IMR-90 (cell line): ENCODE data around the gene CNTNAP1. TPM values are rescaled to one million over a fixed set of nuclear protein-coding genes. Genes with fewer than 3 reads are reported as not detected.

ENCODE experiments used
- ATAC-seq: fragments of 200-7000 bp; cut with Tn5 transposase; 2 replicates; pipeline ENCODE4 v1.9.1; 2020; ENCODE audit warnings: low read depth, mild to moderate bottlenecking, moderate library complexity
- BruUV-seq: library from RNA; stranded (reverse); fragments of 400-500 nt; replicated peaks from 2 replicates; lab custom pipeline; 2021; lab: Mats Ljungman, UMichigan
- CTCF ChIA-PET: fragments of 300-600 bp; formaldehyde crosslinking; extraction: SDS; loops from one replicate; lab custom pipeline; 2021; ENCODE audit warnings: antibody characterized with exemption; lab: Yijun Ruan, JAX
- POLR2A ChIA-PET: fragments of 300-600 bp; sonication (Branson Sonifier 250); formaldehyde crosslinking; loops from one replicate; lab custom pipeline; 2022; ENCODE audit warnings: antibody characterized with exemption; ENCODE audit not compliant: unreplicated experiment; lab: Charles Lee
- DNase-seq: peaks from one replicate; pipeline ENCODE4 v3.0.0; 2013
- H2AFZ ChIP-seq: replicated peaks from 2 replicates; pipeline ENCODE3; 2013; ENCODE audit warnings: low read length, mild to moderate bottlenecking; ENCODE audit not compliant: poor library complexity
- H2AK5ac ChIP-seq: 2 replicates; pipeline ENCODE4 v1.6.1; 2013; ENCODE audit warnings: low read depth, low read length, inconsistent platforms
- H2AK9ac ChIP-seq: replicated peaks from 2 replicates; pipeline ENCODE3; 2013; ENCODE audit warnings: mild to moderate bottlenecking, low read depth, low read length, moderate library complexity; ENCODE audit not compliant: poor library complexity
- H2BK120ac ChIP-seq: 2 replicates; pipeline ENCODE4 v1.6.1; 2013; ENCODE audit warnings: low read depth, low read length, inconsistent platforms
- H2BK15ac ChIP-seq: 3 replicates; pipeline ENCODE4 v1.6.1; 2013; ENCODE audit warnings: low read depth, low read length, inconsistent platforms
- H2BK20ac ChIP-seq: 2 replicates; pipeline ENCODE4 v1.6.1; 2013; ENCODE audit warnings: low read depth, mild to moderate bottlenecking, inconsistent platforms, low read length, moderate library complexity
- H2BK5ac ChIP-seq: 2 replicates; pipeline ENCODE4 v1.6.1; 2013; ENCODE audit warnings: mild to moderate bottlenecking, low read depth, low read length, inconsistent platforms; ENCODE audit not compliant: poor library complexity, severe bottlenecking
- H3K14ac ChIP-seq: replicated peaks from 2 replicates; pipeline ENCODE4 v1.6.1; 2013; ENCODE audit warnings: low read depth, low read length, inconsistent platforms
- H3K18ac ChIP-seq: 2 replicates; pipeline ENCODE4 v1.6.1; 2013; ENCODE audit warnings: low read depth, low read length, control low read depth
- H3K23ac ChIP-seq: 2 replicates; pipeline ENCODE4 v1.6.1; 2013; ENCODE audit warnings: low read depth, low read length, inconsistent platforms
- H3K27ac ChIP-seq: 2 replicates; pipeline ENCODE4 v1.5.1; 2013; ENCODE audit warnings: mild to moderate bottlenecking, control low read depth, low read length; ENCODE audit not compliant: insufficient read depth
- H3K27me3 ChIP-seq: 2 replicates; pipeline ENCODE4 v1.6.1; 2013; ENCODE audit warnings: low read length; ENCODE audit not compliant: control insufficient read depth, insufficient read depth
- H3K36me3 ChIP-seq: 2 replicates; pipeline ENCODE4 v1.6.1; 2013; ENCODE audit warnings: low read length, mixed read lengths; ENCODE audit not compliant: control insufficient read depth, insufficient read depth
- H3K4ac ChIP-seq: 2 replicates; pipeline ENCODE4 v1.6.1; 2013; ENCODE audit warnings: low read depth, low read length, inconsistent platforms
- H3K4me1 ChIP-seq: 2 replicates; pipeline ENCODE4 v1.6.1; 2013; ENCODE audit warnings: low read length, mixed read lengths; ENCODE audit not compliant: control insufficient read depth, insufficient read depth
- H3K4me2 ChIP-seq: 2 replicates; pipeline ENCODE4 v1.6.1; 2013; ENCODE audit warnings: low read depth, mild to moderate bottlenecking, control low read depth, low read length, moderate library complexity
- H3K4me3 ChIP-seq: 2 replicates; pipeline ENCODE4 v1.5.1; 2013; ENCODE audit warnings: low read depth, mild to moderate bottlenecking, control low read depth, low read length, moderate library complexity; ENCODE audit not compliant: insufficient read depth
- H3K56ac ChIP-seq: 2 replicates; pipeline ENCODE4 v1.6.1; 2013; ENCODE audit warnings: low read length, inconsistent platforms; ENCODE audit not compliant: insufficient read depth; ENCODE audit errors: extremely low read depth
- H3K79me1 ChIP-seq, 2 experiments: 2 replicates each; pipeline ENCODE4 v1.6.1; 2013; ENCODE audit warnings: low read length in 2 of 2, inconsistent platforms in 1 of 2, low read depth in 1 of 2
- H3K9ac ChIP-seq: 2 replicates; pipeline ENCODE4 v1.6.1; 2013; ENCODE audit warnings: low read depth, low read length, control low read depth
- H3K9me1 ChIP-seq: 2 replicates; pipeline ENCODE4 v1.6.1; 2013; ENCODE audit warnings: low read length, inconsistent platforms; ENCODE audit not compliant: insufficient read depth
- H3K9me3 ChIP-seq: 2 replicates; pipeline ENCODE4 v1.6.1; 2013; ENCODE audit warnings: low read length; ENCODE audit not compliant: control insufficient read depth, insufficient read depth
- H4K20me1 ChIP-seq: 2 replicates; pipeline ENCODE4 v1.6.1; 2013; ENCODE audit warnings: low read length, inconsistent platforms; ENCODE audit not compliant: insufficient read depth
- H4K5ac ChIP-seq: 2 replicates; pipeline ENCODE4 v1.6.1; 2013; ENCODE audit warnings: mild to moderate bottlenecking, low read depth, low read length, control low read depth
- H4K8ac ChIP-seq, 2 experiments: 2 replicates each; pipeline ENCODE4 v1.6.1; 2013; ENCODE audit warnings: low read depth in 2 of 2, low read length in 2 of 2, control low read depth in 1 of 2, inconsistent platforms in 1 of 2
- H4K91ac ChIP-seq: 2 replicates; pipeline ENCODE4 v1.6.1; 2013; ENCODE audit warnings: low read depth, low read length, inconsistent platforms; ENCODE audit not compliant: insufficient read depth
- CEBPB ChIP-seq: IDR thresholded peaks from 2 replicates; pipeline ENCODE4 v1.6.1; 2012; ENCODE audit warnings: low read depth, low read length, improper control_type of control experiment
- MAFK ChIP-seq: IDR thresholded peaks from 2 replicates; pipeline ENCODE4 v1.6.1; 2012; ENCODE audit warnings: low read depth, low read length, improper control_type of control experiment
- MAZ ChIP-seq: IDR thresholded peaks from 2 replicates; pipeline ENCODE4 v1.6.1; 2012; ENCODE audit warnings: low read depth, mild to moderate bottlenecking, low read length, improper control_type of control experiment, moderate library complexity, borderline replicate concordance
- MXI1 ChIP-seq: IDR thresholded peaks from 2 replicates; pipeline ENCODE4 v1.6.1; 2012; ENCODE audit warnings: low read depth, mild to moderate bottlenecking, low read length, moderate library complexity, borderline replicate concordance
- NFE2L2 ChIP-seq: fragments of 150-350 bp; IDR thresholded peaks from 2 replicates; pipeline ENCODE4 v1.6.1; 2016; ENCODE audit warnings: low read depth, mild to moderate bottlenecking, low read length
- RAD21 ChIP-seq: IDR thresholded peaks from 2 replicates; pipeline ENCODE4 v1.6.1; 2012; ENCODE audit warnings: low read length, improper control_type of control experiment
- WGBS, 2 experiments: methylation state at CpG; one replicate each; pipeline versions ENCODE4 v1.1.5 to v1.1.7; 2013; ENCODE audit warnings: missing lambda C conversion rate in 2 of 2; ENCODE audit not compliant: insufficient read length in 1 of 2; ENCODE audit errors: extremely low coverage in 2 of 2; 5-methylcytosine and 5-hydroxymethylcytosine counted together
- dilution Hi-C: fragments of 300-500 bp; cut with HindIII; formaldehyde crosslinking; loops from one replicate; pipeline ENCODE4 v1.14.3; 2018; ENCODE audit warnings: low sequenced_read_pairs; ENCODE audit not compliant: unreplicated experiment
- in situ Hi-C: fragments of 300-500 bp; cut with MboI; formaldehyde crosslinking; loops from 3 replicates; pipeline ENCODE4 v1.14.3; 2019; ENCODE audit warnings: low sequenced_read_pairs, inconsistent platforms, mixed read lengths
- intact Hi-C: fragments of 100-400 bp; cut with micrococcal nuclease; formaldehyde crosslinking; loops from 2 replicates; pipeline ENCODE4 v1.10.0; 2022
- polyA plus RNA-seq, 3 experiments: library from polyadenylated mRNA; depleted of rRNA; stranded (reverse); fragments of >200 nt; gene quantifications; 2 replicates each; pipeline ENCODE4 v1.2.3, GENCODE V29; 2012; ENCODE audit warnings: low replicate concordance in 1 of 3
- total RNA-seq: library from RNA; depleted of rRNA; stranded (reverse); fragments of >200 nt; gene quantifications from 2 replicates; pipeline ENCODE4 v1.2.3, GENCODE V29; 2012
- TF ChIP-seq, protein P1 (sequence below): conservative IDR thresholded peaks from 2 replicates; pipeline ENCODE4 v1.5.1; 2012; ENCODE audit warnings: mild to moderate bottlenecking, low read depth, low read length, improper control_type of control experiment

CNTNAP1 gene
- total and polyA plus RNA-seq, 2 of the 4 experiments (the other 2 are of a cell fraction): 12.2 to 72.2 TPM

DNA sequence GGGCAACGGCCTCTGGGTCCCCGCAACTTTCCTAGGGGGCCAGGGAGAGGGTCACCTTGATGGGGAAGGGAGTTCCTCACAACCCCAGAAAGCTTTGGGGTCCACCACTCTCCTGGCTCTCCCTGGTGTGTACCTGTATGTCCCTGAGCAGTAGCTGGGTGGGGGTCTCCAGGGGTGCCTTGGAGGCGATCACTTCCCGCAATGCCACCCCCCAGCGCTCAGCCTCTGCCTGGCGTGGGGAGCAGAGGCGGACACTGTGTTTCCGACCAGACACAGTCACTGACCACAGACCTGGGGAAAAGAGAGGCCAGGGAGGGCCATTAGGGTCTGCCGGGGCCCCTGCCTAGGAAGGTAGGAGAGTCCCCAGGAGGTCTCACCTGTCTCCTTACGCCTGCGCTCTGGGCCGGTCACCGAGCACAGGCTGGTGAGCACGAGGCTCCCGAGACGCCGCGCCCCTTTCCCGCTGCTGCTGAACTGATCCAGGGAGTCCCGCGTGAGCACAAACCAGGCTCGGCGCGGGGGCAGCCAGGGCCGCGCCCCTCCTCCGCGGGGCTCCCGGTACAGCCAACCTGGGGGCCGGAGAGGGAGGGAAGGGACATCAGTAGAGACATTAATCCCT lies 9.0 kb upstream of the CNTNAP1 start (continued):
- TF ChIP-seq MXI1 (no peak), NFE2L2 (no peak)

DNA sequence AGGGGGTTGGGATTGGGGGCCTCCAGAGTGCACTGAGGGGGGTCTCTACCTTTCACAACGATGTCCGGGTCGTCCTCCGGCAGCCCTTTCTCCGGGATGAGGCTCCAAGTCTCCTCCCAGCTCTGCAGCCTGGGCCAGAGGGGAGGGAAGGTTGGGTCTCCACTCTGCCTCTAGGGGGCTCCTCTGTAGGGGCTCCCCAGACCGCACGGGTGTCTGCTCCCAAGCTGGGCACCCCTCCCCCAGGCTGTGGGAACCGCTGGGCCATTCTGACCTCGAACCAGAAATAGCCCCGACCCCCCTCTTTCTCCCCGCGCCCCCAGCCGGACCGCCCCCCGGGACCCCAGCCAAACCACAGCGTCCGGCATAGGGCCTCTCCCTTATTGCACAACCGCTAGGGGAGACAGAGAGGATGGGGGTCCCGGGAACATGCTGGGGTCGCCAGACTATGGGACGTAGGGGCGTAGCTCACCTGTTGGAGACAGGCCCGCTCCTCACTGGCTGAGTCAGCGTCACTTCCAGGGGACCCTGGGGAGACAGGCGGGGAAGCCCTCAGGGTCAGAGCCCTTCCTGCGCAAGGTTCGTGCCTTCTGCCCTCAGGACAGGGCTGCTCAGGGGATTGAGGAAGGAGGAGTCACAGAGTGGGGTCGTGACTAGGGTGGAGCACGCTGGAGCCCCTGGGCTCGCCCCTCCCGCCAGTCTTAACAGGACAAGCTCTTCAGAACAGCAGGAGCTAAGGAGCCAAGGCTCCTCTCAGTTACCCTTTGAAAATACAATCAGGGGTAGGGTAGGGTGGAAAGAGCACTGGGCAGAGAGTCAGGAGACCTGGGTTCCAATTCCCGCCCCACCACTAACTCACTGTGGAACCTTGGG lies 8.2 kb upstream of the CNTNAP1 start:
- peaks cover 3% of the 10 kb centered on the region; the same call in 1 of the 2 replicates for H3K9me1 ChIP-seq
- no TSS peak for BruUV-seq
- no peak overlapping the region for H3K56ac ChIP-seq
- H2BK15ac ChIP-seq: 0 out of 3 replicates have a peak overlapping the region, but pooled peaks have one; percentile 20
- H3K36me3 ChIP-seq: peaks cover 40% of the 10 kb centered on the region
- peak overlapping the region; percentile 79 for H3K4me2 ChIP-seq
- H3K23ac ChIP-seq: peak overlapping the region; percentile 60; the same call in 1 of the 2 replicates
- ChIA-PET POLR2A (no interaction called here), CTCF (interaction anchor here (0.9 to 1.1 kb wide), 3 partner anchors 17 to 145 kb away, joined by 3 to 5 read pairs (median 3); no protein-coding TSS in a partner anchor)
- WGBS, 2 experiments: 21% methylated on average over 6 of the region's 32 CpGs; no CpG with 5 or more reads in 1 of the 2 experiments
- no peaks in the 10 kb centered on the region for H3K27me3 ChIP-seq
- dilution Hi-C loops: no loop called here
- H2AFZ ChIP-seq: peak overlapping the region; percentile 29
- peaks cover 21% of the 10 kb centered on the region for H3K4me1 ChIP-seq
- no peaks in the 10 kb centered on the region for H3K9me3 ChIP-seq
- intact Hi-C loops: no loop called here
- TF ChIP-seq MAFK (no peak), MAZ (peak; percentile 28; the same call in 1 of the 2 replicates), RAD21 (peak; percentile 32), CEBPB (peak; percentile 94)
- TF ChIP-seq, protein P1, sequence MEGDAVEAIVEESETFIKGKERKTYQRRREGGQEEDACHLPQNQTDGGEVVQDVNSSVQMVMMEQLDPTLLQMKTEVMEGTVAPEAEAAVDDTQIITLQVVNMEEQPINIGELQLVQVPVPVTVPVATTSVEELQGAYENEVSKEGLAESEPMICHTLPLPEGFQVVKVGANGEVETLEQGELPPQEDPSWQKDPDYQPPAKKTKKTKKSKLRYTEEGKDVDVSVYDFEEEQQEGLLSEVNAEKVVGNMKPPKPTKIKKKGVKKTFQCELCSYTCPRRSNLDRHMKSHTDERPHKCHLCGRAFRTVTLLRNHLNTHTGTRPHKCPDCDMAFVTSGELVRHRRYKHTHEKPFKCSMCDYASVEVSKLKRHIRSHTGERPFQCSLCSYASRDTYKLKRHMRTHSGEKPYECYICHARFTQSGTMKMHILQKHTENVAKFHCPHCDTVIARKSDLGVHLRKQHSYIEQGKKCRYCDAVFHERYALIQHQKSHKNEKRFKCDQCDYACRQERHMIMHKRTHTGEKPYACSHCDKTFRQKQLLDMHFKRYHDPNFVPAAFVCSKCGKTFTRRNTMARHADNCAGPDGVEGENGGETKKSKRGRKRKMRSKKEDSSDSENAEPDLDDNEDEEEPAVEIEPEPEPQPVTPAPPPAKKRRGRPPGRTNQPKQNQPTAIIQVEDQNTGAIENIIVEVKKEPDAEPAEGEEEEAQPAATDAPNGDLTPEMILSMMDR: peak; percentile 53
- H4K91ac ChIP-seq: peak overlapping the region; percentile 44
- peak overlapping the region; percentile 38 for H3K4ac ChIP-seq
- H3K27ac ChIP-seq: peak overlapping the region; percentile 35; the same call in 1 of the 2 replicates
- peak overlapping the region; percentile 2; the same call in 1 of the 2 replicates for H2BK20ac ChIP-seq
- no peak overlapping the region; the same call in 1 of the 2 replicates for H3K9ac ChIP-seq
- H2BK120ac ChIP-seq: peak overlapping the region; percentile 44
- no peak overlapping the region; the same call in 1 of the 2 replicates for H3K18ac ChIP-seq
- peaks cover 34% of the 10 kb centered on the region for H4K20me1 ChIP-seq
- H2BK5ac ChIP-seq: no peak overlapping the region
- peak overlapping the region; percentile 83 for H2AK5ac ChIP-seq
- DNase-seq (peak; percentile 50), ATAC-seq (no peak)
- no peak overlapping the region for H4K5ac ChIP-seq
- peak overlapping the region in 1 of 2 experiments; percentile 15; a peak in 1 of 4 replicates for H4K8ac ChIP-seq
- peak overlapping the region; percentile 73 for H2AK9ac ChIP-seq
- in situ Hi-C loops: no loop called here
- H3K4me3 ChIP-seq: peak overlapping the region; percentile 14; the same call in 1 of the 2 replicates
- H3K14ac ChIP-seq: peak overlapping the region; percentile 33; the same call in 1 of the 2 replicates
- H3K79me1 ChIP-seq: peaks cover 14 to 70% of the 10 kb centered on the region in 2 experiments; a peak in 3 of 4 replicates
